Hepatocyte (in vitro differentiated cells): ENCODE measurements around the gene RNF144B. TPM values are rescaled to one million over a fixed set of nuclear protein-coding genes. Genes with fewer than 3 reads are reported as not detected.
"Not testable (repeated sequence)": the region's sequence is repeated elsewhere in the genome, so short reads cannot be mapped to it uniquely, and the experiment has no call there.

Experiments used
- DNase-seq: peaks from one replicate; pipeline ENCODE4 v3.0.0-alpha.2; 2016; ENCODE audit warnings: low spot score
- H2AFZ ChIP-seq: fragments of 200-600 bp; sonication (generic); 2 replicates; pipeline ENCODE4 v1.6.0; 2016; ENCODE audit warnings: antibody characterized with exemption, mild to moderate bottlenecking
- H3K27ac ChIP-seq: fragments of 200-600 bp; sonication (generic); 2 replicates; pipeline ENCODE4 v1.5.1; 2016; ENCODE audit warnings: mild to moderate bottlenecking
- H3K27me3 ChIP-seq: fragments of 200-600 bp; sonication (generic); 2 replicates; pipeline ENCODE4 v1.6.1; 2016
- H3K36me3 ChIP-seq: fragments of 200-600 bp; sonication (generic); replicated peaks from 2 replicates; pipeline ENCODE4 v1.5.1; 2016; ENCODE audit warnings: low read depth; ENCODE audit not compliant: insufficient read depth
- H3K4me1 ChIP-seq: fragments of 200-600 bp; sonication (generic); 2 replicates; pipeline ENCODE4 v1.5.1; 2016; ENCODE audit warnings: mild to moderate bottlenecking, moderate library complexity; ENCODE audit not compliant: insufficient read depth
- H3K4me2 ChIP-seq: fragments of 200-600 bp; sonication (generic); 2 replicates; pipeline ENCODE4 v1.6.0; 2016
- H3K4me3 ChIP-seq: fragments of 200-600 bp; sonication (generic); 2 replicates; pipeline ENCODE4 v1.5.1; 2016; ENCODE audit warnings: mild to moderate bottlenecking
- H3K79me2 ChIP-seq: fragments of 200-600 bp; sonication (generic); 2 replicates; pipeline ENCODE4 v1.6.0; 2017; ENCODE audit warnings: mild to moderate bottlenecking
- H3K9me2 ChIP-seq: fragments of 200-600 bp; sonication (generic); replicated peaks from 2 replicates; pipeline ENCODE4 v1.6.0; 2017; ENCODE audit warnings: mild to moderate bottlenecking; ENCODE audit not compliant: insufficient read depth
- H3K9me3 ChIP-seq: fragments of 200-600 bp; sonication (generic); 2 replicates; pipeline ENCODE4 v1.5.1; 2016; ENCODE audit warnings: low read depth, mild to moderate bottlenecking
- H4K20me1 ChIP-seq: fragments of 200-600 bp; sonication (generic); 2 replicates; pipeline ENCODE4 v1.6.0; 2016; ENCODE audit warnings: mild to moderate bottlenecking; ENCODE audit not compliant: insufficient read depth, poor library complexity, severe bottlenecking
- CTCF ChIP-seq: fragments of 200-600 bp; sonication (generic); IDR thresholded peaks from 2 replicates; pipeline ENCODE4 v1.5.1; 2016; ENCODE audit warnings: antibody characterized with exemption, mild to moderate bottlenecking; ENCODE audit not compliant: poor library complexity
- EZH2 ChIP-seq: fragments of 200-600 bp; sonication (generic); IDR thresholded peaks from 2 replicates; pipeline ENCODE4 v1.6.1; 2016; ENCODE audit warnings: antibody characterized with exemption, mild to moderate bottlenecking, borderline replicate concordance
- EZH2phosphoT487 ChIP-seq: fragments of 200-600 bp; sonication (generic); IDR thresholded peaks from one replicate; pipeline ENCODE4 v1.6.1; 2018; ENCODE audit warnings: antibody characterized with exemption, mild to moderate bottlenecking, low read depth, moderate library complexity; ENCODE audit not compliant: unreplicated experiment, severe bottlenecking
- WGBS: methylation state at CpG from one replicate; pipeline ENCODE4 v1.1.6; 2016; ENCODE audit warnings: low lambda C conversion rate; ENCODE audit errors: missing lambda C conversion rate; 5-methylcytosine and 5-hydroxymethylcytosine counted together
- polyA plus RNA-seq: library from polyadenylated mRNA; unstranded; fragments of >200 nt; fragmentation: Nextera tagmentation; extraction: Ambion mirVana; gene quantifications from 2 replicates; pipeline ENCODE4 v1.2.1, GENCODE V29; 2016
- total RNA-seq: library from RNA; depleted of rRNA; stranded (reverse); fragments of >200 nt; gene quantifications from 2 replicates; pipeline ENCODE4 v1.2.3, GENCODE V29; 2014

RNF144B gene
- total and polyA plus RNA-seq, 2 experiments from 2014 or later = 0.37 to 2.2 TPM

GRCh38 chr6:18405477-18406293 lies 18.5 kb downstream of the RNF144B start:
- DNase-seq = peak; percentile 52
- no peaks in the 10 kb centered on the region for H3K36me3 ChIP-seq
- no peak overlapping the region for H3K4me2 ChIP-seq
- TF ChIP-seq EZH2phosphoT487 = no peak
- TF ChIP-seq EZH2 = no peak
- TF ChIP-seq CTCF = no peak
- H3K27me3 ChIP-seq = no peaks in the 10 kb centered on the region
- H3K27ac ChIP-seq = peak overlapping the region; percentile 66
- H2AFZ ChIP-seq = no peak overlapping the region
- no peaks in the 10 kb centered on the region for H3K79me2 ChIP-seq
- H3K9me3 ChIP-seq = no peaks in the 10 kb centered on the region
- WGBS = 36% methylated on average over 4 of the region's 4 CpGs
- H3K4me1 ChIP-seq = peaks cover 2% of the 10 kb centered on the region
- no peaks in the 10 kb centered on the region for H3K9me2 ChIP-seq
- no peaks in the 10 kb centered on the region for H4K20me1 ChIP-seq
- H3K4me3 ChIP-seq = no peak overlapping the region

GRCh38 chr6:18406955-18407749 lies 20.0 kb downstream of the RNF144B start:
- 95% methylated on average over 4 of the region's 4 CpGs for WGBS
- Histone ChIP-seq H3K9me2 (no peaks in the 10 kb centered on the region), H3K4me3 (no peak overlapping the region), H3K9me3 (no peaks in the 10 kb centered on the region), H3K36me3 (no peaks in the 10 kb centered on the region), H3K27me3 (no peaks in the 10 kb centered on the region), H3K4me2 (no peak overlapping the region), H3K4me1 (peaks cover 2% of the 10 kb centered on the region), H2AFZ (no peak overlapping the region), H4K20me1 (no peaks in the 10 kb centered on the region), H3K27ac (no peak overlapping the region), H3K79me2 (no peaks in the 10 kb centered on the region)
- TF ChIP-seq CTCF (no peak), EZH2phosphoT487 (no peak), EZH2 (no peak)
- DNase-seq = no peak

GRCh38 chr6:18409602-18410001 lies 22.5 kb downstream of the RNF144B start:
- H3K9me3 ChIP-seq, H3K36me3 ChIP-seq, H4K20me1 ChIP-seq, DNase-seq, H3K4me3 ChIP-seq, H3K27me3 ChIP-seq, H3K9me2 ChIP-seq, H3K4me2 ChIP-seq, H3K79me2 ChIP-seq, H3K27ac ChIP-seq, H3K4me1 ChIP-seq, H2AFZ ChIP-seq: not testable (repeated sequence)
- 86% methylated on average over 11 of the region's 11 CpGs for WGBS

DNA sequence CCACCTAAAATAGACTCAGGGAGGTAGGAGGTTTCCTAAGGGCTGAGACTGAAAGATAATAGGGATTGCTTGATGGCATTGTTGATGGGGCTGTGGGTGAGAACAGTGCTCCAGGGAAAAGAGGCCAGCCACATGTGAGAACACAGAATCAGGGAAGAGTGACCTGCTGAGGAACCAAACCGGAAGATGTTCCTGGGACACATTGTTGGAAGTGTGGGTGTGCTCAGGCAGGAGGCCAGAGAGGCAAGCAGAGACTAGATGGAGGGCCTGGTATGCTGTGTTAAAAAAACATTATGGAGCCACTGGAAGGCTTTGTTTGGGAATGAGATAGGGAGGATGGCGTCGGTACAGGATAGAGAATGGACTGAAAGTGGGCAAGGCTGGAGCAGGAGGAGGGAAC lies 23.3 kb downstream of the RNF144B start:
- H3K27ac ChIP-seq = no peak overlapping the region
- no peaks in the 10 kb centered on the region for H3K9me2 ChIP-seq
- DNase-seq = no peak
- H4K20me1 ChIP-seq = no peaks in the 10 kb centered on the region
- H3K27me3 ChIP-seq = no peaks in the 10 kb centered on the region
- no peaks in the 10 kb centered on the region for H3K79me2 ChIP-seq
- H3K9me3 ChIP-seq = no peaks in the 10 kb centered on the region
- no peak overlapping the region for H3K4me3 ChIP-seq
- no peak for TF ChIP-seq EZH2phosphoT487
- TF ChIP-seq CTCF = no peak
- TF ChIP-seq EZH2 = no peak
- no peaks in the 10 kb centered on the region for H3K36me3 ChIP-seq
- H3K4me2 ChIP-seq = no peak overlapping the region
- H3K4me1 ChIP-seq = peaks cover 2% of the 10 kb centered on the region
- H2AFZ ChIP-seq = no peak overlapping the region
- WGBS = 91% methylated on average over 3 of the region's 3 CpGs
